ENCODE measurements around the gene IL17REL.

The IL17REL gene

GRCh38 chr22:49971232-49972162 is 41.1 kb downstream of the IL17REL start:
- H3K27ac ChIP-seq: peak overlapping the region; percentile 62
- TF ChIP-seq, protein P1, sequence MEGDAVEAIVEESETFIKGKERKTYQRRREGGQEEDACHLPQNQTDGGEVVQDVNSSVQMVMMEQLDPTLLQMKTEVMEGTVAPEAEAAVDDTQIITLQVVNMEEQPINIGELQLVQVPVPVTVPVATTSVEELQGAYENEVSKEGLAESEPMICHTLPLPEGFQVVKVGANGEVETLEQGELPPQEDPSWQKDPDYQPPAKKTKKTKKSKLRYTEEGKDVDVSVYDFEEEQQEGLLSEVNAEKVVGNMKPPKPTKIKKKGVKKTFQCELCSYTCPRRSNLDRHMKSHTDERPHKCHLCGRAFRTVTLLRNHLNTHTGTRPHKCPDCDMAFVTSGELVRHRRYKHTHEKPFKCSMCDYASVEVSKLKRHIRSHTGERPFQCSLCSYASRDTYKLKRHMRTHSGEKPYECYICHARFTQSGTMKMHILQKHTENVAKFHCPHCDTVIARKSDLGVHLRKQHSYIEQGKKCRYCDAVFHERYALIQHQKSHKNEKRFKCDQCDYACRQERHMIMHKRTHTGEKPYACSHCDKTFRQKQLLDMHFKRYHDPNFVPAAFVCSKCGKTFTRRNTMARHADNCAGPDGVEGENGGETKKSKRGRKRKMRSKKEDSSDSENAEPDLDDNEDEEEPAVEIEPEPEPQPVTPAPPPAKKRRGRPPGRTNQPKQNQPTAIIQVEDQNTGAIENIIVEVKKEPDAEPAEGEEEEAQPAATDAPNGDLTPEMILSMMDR (conservative IDR thresholded peaks at IDR 0.05): no peak

GRCh38 chr22:49970528-49971231 is 41.9 kb downstream of the IL17REL start:
- H3K27ac ChIP-seq: peak overlapping the region; percentile 62

GRCh38 chr22:49969751-49970527 is 42.6 kb downstream of the IL17REL start:
- TF ChIP-seq, protein P1 (conservative IDR thresholded peaks at IDR 0.05): no peak
- H3K27ac ChIP-seq: peak overlapping the region; percentile 62

More at GRCh38 chr22:49970528-49971231, 41.9 kb downstream of the IL17REL start:
- TF ChIP-seq, protein P1 (conservative IDR thresholded peaks at IDR 0.05): no peak

DNA sequence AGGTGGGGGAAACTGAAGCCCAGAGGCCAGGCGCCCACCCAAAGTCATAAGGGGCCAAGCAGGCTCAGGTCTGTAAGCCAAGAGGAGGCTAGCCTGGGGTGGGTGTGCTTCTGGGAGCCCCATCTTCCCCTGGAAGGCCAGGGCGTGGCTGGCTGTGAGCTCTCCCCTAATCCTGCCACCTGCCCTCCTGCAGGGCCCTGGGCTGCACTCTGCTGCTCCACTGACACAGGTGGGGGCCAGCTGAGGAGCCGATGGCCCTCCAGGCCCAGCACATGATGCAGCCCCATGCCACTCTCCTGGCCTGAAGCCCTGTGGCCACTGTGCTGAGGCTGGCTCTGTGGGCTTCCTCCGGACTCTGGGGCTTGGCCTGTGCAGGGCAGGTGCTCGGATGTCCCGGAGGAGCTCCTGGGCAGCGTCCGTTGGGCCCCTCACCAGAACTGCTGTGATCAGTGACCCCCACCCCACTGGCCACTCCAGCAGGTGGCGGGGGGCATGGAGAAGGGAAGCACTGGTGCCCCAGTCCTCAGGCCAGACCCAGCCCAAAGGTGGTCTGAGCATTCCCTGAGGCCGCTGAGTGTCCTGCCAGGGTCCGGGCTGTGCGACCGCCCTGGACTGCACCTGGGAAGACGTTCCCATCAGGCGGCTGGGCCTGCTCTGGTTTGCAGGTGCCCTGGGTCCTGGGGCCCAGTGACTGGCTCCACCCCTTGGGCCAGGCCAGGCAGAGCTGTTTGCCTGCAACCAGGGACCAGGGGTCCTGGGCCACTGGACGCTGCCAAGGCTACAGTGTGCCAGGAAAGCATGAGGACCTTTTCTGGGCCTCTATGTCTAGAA is 43.5 kb downstream of the IL17REL start:
- TF ChIP-seq, protein P1 (conservative IDR thresholded peaks at IDR 0.05): no peak
- no peak overlapping the region for H3K27ac ChIP-seq

DNA sequence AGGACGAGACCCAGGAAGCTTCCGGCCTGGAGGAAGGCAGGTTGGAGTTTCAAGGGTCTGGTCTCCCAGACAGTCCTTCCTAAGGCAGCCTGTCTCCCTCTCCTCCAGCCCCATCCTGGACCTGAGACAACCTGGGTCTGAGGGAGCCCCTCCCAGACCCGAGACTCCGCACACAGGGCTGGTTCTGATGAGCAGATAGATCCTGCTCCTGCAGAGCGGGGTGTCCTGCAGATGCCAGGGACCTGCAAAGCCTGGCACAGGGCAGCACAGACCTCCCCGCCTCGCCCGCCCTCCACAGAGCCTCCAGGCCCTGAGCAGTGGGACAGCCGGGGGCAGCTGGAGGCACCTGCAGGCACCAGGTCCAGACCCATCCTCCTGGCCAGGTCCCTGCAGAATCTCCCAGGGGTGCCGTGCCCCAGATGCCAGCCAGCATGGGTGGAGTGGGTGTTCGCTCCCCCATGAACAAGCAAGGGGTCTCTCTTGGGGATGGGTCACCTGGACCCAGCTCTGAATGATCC is 44.2 kb downstream of the IL17REL start:
- no peak overlapping the region for H3K27ac ChIP-seq
- TF ChIP-seq, protein P1 (conservative IDR thresholded peaks at IDR 0.05): no peak

GRCh38 chr22:49967706-49968208 is 44.8 kb downstream of the IL17REL start:
- TF ChIP-seq, protein P1 (conservative IDR thresholded peaks at IDR 0.05): no peak
- H3K27ac ChIP-seq: no peak overlapping the region

All from VCaP (cell line).